Esophagus squamous epithelium (tissue), 4 donors: ENCODE data around the gene DPEP1.

Experiments used
- POLR2A ChIP-seq, 4 donors: fragments of 450-650 bp; IDR thresholded peaks; one replicate each; pipeline ENCODE4 v1.6.1; 2017; ENCODE audit warnings: antibody characterized with exemption in 4 of 4, mild to moderate bottlenecking in 4 of 4, moderate library complexity in 3 of 4
- TF ChIP-seq, protein P1 (sequence below), 6 experiments: fragments of 450-650 bp in 4 of 6; fragments of 200-600 bp in 2 of 6; sonication (generic) in 2 of 6; IDR thresholded peaks; one replicate each; pipeline ENCODE4 v1.5.1; 2016 to 2019; ENCODE audit warnings: antibody characterized with exemption in 6 of 6, mild to moderate bottlenecking in 4 of 6, moderate library complexity in 4 of 6

DNA sequence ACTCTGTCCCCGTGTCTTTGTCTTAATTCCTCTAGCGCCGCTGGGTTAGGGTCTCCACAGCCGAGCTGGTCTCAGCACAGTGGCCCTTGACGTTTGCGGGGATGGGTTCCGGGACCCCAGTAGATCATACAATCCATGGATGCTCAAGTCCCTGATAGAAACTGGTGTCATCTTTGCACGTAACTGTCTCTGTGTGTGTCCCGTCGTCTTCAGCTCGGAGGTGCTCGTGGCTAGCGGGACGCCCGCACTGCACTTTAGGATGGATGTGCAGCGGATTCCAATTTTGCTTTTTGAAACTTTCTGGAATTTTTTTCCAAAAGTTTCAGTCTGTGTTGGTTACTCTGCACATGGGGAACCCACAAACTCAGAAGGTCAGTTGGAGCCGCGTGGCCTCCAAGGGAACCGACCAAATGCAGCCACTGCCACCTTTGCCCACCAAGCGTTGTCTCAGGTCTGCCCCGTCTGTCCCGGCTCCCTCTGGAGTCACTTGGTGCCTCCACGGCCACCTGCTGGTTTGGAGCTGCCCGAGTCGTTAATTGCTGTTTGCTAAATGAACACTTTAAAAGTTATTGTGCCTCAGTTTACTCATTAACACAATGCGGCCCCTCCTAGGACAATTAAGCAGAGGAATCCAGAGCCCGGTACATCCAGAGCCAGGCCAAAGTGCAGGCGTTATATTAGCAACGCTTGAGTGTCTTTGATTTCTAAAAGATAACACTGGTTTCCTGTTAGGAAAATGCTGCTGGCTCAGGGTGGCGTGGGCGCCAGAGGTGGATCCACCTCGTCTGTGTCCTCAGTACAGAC is 5.3 kb upstream of the DPEP1 start:
- TF ChIP-seq, protein P1, sequence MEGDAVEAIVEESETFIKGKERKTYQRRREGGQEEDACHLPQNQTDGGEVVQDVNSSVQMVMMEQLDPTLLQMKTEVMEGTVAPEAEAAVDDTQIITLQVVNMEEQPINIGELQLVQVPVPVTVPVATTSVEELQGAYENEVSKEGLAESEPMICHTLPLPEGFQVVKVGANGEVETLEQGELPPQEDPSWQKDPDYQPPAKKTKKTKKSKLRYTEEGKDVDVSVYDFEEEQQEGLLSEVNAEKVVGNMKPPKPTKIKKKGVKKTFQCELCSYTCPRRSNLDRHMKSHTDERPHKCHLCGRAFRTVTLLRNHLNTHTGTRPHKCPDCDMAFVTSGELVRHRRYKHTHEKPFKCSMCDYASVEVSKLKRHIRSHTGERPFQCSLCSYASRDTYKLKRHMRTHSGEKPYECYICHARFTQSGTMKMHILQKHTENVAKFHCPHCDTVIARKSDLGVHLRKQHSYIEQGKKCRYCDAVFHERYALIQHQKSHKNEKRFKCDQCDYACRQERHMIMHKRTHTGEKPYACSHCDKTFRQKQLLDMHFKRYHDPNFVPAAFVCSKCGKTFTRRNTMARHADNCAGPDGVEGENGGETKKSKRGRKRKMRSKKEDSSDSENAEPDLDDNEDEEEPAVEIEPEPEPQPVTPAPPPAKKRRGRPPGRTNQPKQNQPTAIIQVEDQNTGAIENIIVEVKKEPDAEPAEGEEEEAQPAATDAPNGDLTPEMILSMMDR (IDR thresholded peaks at IDR 0.05), result no peak
- no peak for TF ChIP-seq POLR2A (IDR thresholded peaks at IDR 0.05)
